H1 (cell line): Measurements from ENCODE around the gene HIPK3.
"Not testable (repeated sequence)": the region's sequence is repeated elsewhere in the genome, so short reads cannot be mapped to it uniquely, and the experiment has no call there.

ENCODE experiments used
- BRCA1 ChIP-seq: IDR thresholded peaks from 2 replicates; pipeline ENCODE4 v1.6.1; 2012; ENCODE audit warnings: low read depth, low read length, improper control_type of control experiment
- CTCF ChIP-seq, 3 experiments: IDR thresholded peaks; 1 replicate in 2 of 3; 2 replicates in 1 of 3; pipeline versions ENCODE4 v1.5.1 to v1.6.1; 2011; ENCODE audit warnings: low read length in 3 of 3, mild to moderate bottlenecking in 3 of 3, inconsistent platforms in 2 of 3, low read depth in 1 of 3, moderate library complexity in 1 of 3; ENCODE audit not compliant: insufficient read depth in 1 of 3; ENCODE audit errors: control extremely low read depth in 1 of 3
- EGR1 ChIP-seq: IDR thresholded peaks from 2 replicates; pipeline ENCODE4 v1.6.1; 2011; ENCODE audit warnings: low read depth, low read length, borderline replicate concordance
- MAX ChIP-seq: IDR thresholded peaks from 2 replicates; pipeline ENCODE4 v1.6.1; 2012; ENCODE audit warnings: inconsistent platforms
- POLR2A ChIP-seq, 2 experiments: IDR thresholded peaks; 1 replicate in 1 of 2; 2 replicates in 1 of 2; pipeline ENCODE4 v1.6.1; 2011; ENCODE audit warnings: low read depth in 2 of 2, low read length in 2 of 2, mild to moderate bottlenecking in 2 of 2; ENCODE audit errors: control extremely low read depth in 1 of 2
- SP4 ChIP-seq: IDR thresholded peaks from 2 replicates; pipeline ENCODE4 v1.6.1; 2012; ENCODE audit warnings: low read length, inconsistent platforms
- ZNF274 ChIP-seq: IDR thresholded peaks from 2 replicates; pipeline ENCODE4 v1.7.0; 2012; ENCODE audit warnings: low read length, borderline replicate concordance; ENCODE audit errors: extremely low read depth

GRCh38 chr11:33216676-33217075, 40.5 kb upstream of the HIPK3 start:
- TF ChIP-seq EGR1; CTCF (IDR thresholded peaks at IDR 0.05; ENCODE audit: control extremely low read depth in 1 of 3, insufficient read depth in 1 of 3, low read depth in 1 of 3, low read length in 3 of 3); POLR2A (IDR thresholded peaks at IDR 0.05; ENCODE audit: control extremely low read depth in 1 of 2, low read depth in 2 of 2, low read length in 2 of 2); BRCA1; SP4; ZNF274; MAX: not testable (repeated sequence)
